Choroid plexus epithelial cell (primary cell): ENCODE measurements around the gene EFCAB7.
A peak's percentile ranks its signal among the peaks of the same experiment; 100 is the strongest.

ENCODE experiments used
- DNase-seq: peaks from one replicate; pipeline ENCODE4 v3.0.0-alpha.2; 2010; ENCODE audit warnings: low read depth
- H3K4me3 ChIP-seq: 2 replicates; pipeline ENCODE4 v1.5.1; 2011; ENCODE audit warnings: low read depth, mild to moderate bottlenecking, control low read depth, low read length, moderate library complexity
- CTCF ChIP-seq: conservative IDR thresholded peaks from 2 replicates; pipeline ENCODE4 v1.5.1; 2011; ENCODE audit warnings: low read depth, mild to moderate bottlenecking, control low read depth, inconsistent platforms, low read length, moderate library complexity

EFCAB7 gene

GRCh38 chr1:63547621-63548294 is 24.4 kb downstream of the EFCAB7 start:
- no peak for TF ChIP-seq CTCF
- peak; percentile 61 for DNase-seq
- H3K4me3 ChIP-seq: no peak overlapping the region

- no peak overlapping the region for H3K4me3 ChIP-seq
- DNase-seq: no peak
- no peak for TF ChIP-seq CTCF
Measured at GRCh38 chr1:63548303-63548702, 25.0 kb downstream of the EFCAB7 start.

- TF ChIP-seq CTCF: no peak
- no peak for DNase-seq
- no peak overlapping the region for H3K4me3 ChIP-seq
Measured at GRCh38 chr1:63548877-63549276, 25.6 kb downstream of the EFCAB7 start.

- DNase-seq: no peak
- no peak for TF ChIP-seq CTCF
Measured at GRCh38 chr1:63555480-63555879, 32.2 kb downstream of the EFCAB7 start.

GRCh38 chr1:63557365-63557987 is 34.2 kb downstream of the EFCAB7 start:
- peak; percentile 75 for DNase-seq
- TF ChIP-seq CTCF: peak; percentile 84
- H3K4me3 ChIP-seq: no peak overlapping the region

More at GRCh38 chr1:63555480-63555879, 32.2 kb downstream of the EFCAB7 start:
- H3K4me3 ChIP-seq: no peak overlapping the region

- no peak for DNase-seq
- no peak for TF ChIP-seq CTCF
- H3K4me3 ChIP-seq: no peak overlapping the region
Measured at GRCh38 chr1:63559357-63559756, 36.0 kb downstream of the EFCAB7 start.

- DNase-seq: no peak
- no peak for TF ChIP-seq CTCF
Measured at GRCh38 chr1:63563745-63564144, 40.4 kb downstream of the EFCAB7 start.

More at GRCh38 chr1:63563745-63564144, 40.4 kb downstream of the EFCAB7 start:
- H3K4me3 ChIP-seq: no peak overlapping the region
